GM19193 (cell line): Measurements from ENCODE around the gene GAN.

Source experiments
- POLR2A ChIP-seq: IDR thresholded peaks from 4 replicates; pipeline ENCODE4 v1.6.1; 2011; ENCODE audit not compliant: insufficient read depth, insufficient read length; ENCODE audit errors: extremely low read depth

The GAN gene

DNA sequence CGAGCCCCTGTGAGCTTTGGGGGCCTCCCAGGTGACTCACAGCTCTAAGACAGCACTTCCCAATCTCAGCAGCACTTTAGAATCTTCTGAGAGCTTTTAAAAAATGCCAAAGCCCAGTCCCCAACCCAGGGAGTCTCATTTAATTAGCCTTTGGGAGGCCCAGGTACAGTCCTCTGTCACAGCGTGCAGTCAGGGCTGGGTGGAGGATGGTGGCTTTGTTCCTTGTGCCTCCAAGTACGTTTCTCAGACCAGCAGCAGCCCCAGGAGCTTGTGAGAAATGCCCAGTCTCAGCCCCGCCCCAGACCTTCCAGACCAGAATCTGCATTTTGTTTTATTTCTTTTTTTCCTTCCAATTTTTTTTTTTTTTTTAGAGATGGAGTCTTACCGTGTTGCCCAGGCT lies 102.4 kb downstream of the GAN start:
- TF ChIP-seq POLR2A, result no peak

- TF ChIP-seq POLR2A, result no peak
These were observed 105.0 kb downstream of the GAN start for GRCh38 chr16:81419806-81420205.

DNA sequence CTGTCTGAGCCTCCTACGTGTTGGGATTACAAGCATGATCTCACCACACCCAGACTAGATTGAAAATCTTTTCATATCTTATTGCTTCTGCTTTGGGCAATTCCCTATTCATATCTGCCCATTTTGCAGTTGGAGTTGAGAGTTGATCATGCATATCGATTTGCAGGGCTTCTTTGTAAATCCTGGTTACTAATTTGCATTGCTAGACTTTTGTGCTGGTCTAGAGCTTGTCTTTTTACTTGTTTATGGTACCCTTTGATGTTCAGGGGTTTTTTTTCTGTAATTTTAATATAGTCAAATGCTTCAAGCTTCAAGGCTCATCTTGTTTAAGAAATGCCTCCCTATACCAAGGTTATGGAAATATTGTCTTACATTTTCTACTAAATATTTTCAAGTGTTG lies 106.4 kb downstream of the GAN start:
- TF ChIP-seq POLR2A, result no peak

- TF ChIP-seq POLR2A, result no peak
These were observed 106.8 kb downstream of the GAN start for GRCh38 chr16:81421536-81421935.

DNA sequence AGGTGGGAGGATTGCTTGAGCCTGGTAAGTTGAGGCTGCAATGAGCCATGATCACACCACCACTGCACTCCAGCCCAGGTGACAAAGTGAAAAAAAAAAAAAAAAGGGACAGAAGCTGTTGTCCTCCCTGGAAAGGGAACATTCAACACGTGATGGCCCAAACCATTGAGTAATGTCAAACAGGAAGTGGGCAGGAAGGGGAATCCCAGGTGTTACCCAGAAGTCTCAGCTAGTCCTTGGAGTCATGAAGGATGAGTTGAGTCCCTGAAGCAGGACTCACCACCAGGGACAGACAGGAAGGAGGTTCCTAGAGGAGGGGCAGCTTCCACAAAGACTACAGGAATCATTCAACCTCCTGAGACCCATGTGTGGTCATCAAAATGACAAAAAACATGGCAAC lies 110.0 kb downstream of the GAN start:
- no peak for TF ChIP-seq POLR2A

- TF ChIP-seq POLR2A, result no peak
These were observed 112.5 kb downstream of the GAN start for GRCh38 chr16:81427219-81427618.

DNA sequence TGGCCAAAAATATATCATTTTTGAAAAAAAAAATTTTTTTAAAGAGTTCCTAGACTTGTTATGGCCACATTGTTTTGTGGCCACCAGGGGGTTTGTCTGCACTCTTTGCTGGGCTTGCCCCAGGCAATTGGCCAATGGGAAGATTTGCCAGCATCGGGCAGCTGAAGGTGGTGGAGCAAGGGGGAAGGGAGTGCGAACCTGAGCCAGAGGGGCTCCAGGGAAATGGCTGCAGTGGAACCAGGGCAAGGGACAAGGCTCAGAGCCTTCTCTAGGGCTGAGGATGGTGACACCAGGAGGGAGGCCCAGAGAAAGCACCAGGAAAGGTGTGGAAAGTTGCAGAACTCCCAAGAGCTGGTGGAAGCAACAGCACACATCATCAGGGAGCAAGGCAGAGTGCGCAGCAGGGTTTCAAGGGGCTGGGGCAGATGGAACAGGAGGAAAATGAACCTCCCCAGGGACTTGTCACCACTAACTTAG lies 114.3 kb downstream of the GAN start:
- TF ChIP-seq POLR2A, result no peak

DNA sequence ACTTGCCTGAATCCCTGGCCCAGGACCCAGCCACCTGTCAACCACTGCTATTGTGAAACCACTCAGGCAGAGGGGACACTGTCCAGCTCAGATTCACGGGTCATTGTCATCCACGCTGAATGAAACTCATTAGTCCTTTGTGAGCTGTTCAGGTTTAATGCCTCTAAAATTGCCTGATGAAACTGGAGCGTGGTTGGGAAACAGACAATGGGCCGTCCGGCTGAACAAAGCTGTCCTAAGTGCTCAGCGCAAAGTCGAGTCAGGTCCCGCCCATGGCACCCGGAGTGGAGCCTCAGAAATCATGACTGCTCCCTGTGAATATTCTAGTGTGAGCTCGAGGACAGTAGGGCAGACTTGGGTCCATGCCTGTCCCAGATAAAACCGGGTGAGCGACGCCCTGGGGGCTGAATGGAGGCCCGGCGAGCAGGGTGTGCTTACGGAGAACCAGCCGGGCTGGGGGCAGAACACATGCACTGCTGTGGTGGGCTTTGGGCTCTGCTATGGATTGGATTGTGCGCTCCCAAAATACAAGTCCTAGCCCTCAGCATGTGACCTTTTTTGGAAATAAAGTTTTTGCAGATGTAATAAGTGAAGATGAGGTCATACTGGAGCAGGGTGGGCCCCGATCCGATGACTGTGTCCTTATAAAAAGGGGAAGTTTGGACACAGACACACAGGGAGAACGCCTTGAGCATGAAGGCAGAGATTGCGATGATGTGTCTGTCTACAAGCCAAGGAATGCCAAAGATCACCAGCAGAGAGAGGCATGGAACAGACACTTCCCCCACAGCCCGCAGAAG lies 117.0 kb downstream of the GAN start:
- no peak for TF ChIP-seq POLR2A

- TF ChIP-seq POLR2A, result no peak
These were observed 118.3 kb downstream of the GAN start for GRCh38 chr16:81432937-81433557.

DNA sequence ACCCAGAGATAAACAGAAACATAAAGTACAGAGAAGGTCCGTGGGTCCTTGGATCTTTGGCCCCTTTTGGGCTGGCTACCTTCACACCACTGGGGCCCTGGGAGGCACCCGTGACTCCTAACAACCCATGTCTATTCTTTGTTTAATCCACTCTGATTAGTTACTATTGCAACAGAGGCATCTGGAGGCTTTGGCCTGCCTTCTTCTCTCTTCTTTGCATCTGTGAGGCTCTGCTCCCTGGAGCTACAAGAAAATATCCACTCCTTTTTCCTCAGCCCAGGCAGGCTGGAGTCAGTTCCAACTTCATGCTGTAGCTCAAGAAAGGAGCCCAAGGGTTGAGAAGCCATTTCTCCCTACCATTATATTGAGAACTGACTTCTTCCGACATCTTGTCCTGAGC lies 120.3 kb downstream of the GAN start:
- no peak for TF ChIP-seq POLR2A

DNA sequence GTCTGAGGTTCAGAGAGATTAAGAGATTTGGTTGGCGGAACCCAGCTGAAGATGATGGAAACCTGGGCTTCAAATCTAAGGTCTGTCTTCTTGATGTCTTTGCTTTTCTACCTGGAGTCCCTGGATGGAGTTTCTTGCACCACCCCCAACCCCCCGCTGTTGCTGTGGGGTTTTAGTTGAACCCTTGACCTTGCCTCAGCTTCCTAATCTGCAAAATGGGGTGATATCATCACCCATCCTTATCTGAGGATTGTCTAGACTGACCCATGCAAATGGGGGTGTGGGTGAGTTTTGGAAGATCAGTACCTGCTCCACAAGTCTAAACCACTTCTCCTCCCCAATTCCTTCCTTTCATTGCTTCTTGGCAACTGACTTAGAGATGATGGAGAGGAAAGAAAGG lies 120.8 kb downstream of the GAN start:
- no peak for TF ChIP-seq POLR2A

DNA sequence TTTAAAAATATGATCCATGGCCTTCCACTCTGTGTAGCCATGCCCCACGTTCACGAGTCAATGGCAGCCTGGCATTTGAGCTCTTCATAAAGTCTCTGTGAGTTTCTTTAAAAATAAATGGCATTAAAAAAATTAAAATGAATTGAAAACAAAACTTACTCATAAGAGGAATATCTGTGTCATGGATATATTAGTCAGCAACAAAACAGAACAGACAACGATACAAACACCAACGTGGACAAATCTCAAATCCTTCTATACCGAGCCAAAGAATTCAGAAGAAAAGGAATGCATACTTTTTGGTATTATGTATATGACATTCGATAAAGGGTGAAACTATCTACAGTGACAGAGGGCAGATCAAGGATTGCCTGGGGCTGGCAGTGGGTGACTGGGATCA lies 121.6 kb downstream of the GAN start:
- TF ChIP-seq POLR2A, result no peak

DNA sequence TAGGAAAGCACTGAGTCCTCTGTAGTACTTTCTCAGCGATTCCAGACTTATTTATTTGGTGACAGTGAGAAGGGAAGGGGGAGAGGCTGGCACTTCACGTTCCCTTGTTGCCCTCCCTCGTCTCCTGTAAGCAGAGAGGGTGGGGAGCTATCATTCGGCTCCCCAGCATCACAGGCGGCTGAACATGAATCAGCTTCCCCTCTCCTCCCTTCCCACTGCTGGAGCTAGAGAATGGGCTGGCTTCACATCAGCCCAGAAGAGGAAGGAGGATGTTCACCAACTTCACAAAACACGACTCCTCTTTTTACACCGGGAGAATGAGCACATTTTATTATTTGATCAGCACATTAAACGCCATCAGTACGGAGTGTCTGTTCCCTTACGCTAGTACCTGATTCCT lies 123.1 kb downstream of the GAN start:
- no peak for TF ChIP-seq POLR2A
